DMS153 (cell line): Measurements from ENCODE around the gene TNFRSF19.

Source experiments
- DNase-seq: peaks from one replicate; lab custom pipeline; 2025; lab: John Stamatoyannopoulos, UW

Gene TNFRSF19

DNA sequence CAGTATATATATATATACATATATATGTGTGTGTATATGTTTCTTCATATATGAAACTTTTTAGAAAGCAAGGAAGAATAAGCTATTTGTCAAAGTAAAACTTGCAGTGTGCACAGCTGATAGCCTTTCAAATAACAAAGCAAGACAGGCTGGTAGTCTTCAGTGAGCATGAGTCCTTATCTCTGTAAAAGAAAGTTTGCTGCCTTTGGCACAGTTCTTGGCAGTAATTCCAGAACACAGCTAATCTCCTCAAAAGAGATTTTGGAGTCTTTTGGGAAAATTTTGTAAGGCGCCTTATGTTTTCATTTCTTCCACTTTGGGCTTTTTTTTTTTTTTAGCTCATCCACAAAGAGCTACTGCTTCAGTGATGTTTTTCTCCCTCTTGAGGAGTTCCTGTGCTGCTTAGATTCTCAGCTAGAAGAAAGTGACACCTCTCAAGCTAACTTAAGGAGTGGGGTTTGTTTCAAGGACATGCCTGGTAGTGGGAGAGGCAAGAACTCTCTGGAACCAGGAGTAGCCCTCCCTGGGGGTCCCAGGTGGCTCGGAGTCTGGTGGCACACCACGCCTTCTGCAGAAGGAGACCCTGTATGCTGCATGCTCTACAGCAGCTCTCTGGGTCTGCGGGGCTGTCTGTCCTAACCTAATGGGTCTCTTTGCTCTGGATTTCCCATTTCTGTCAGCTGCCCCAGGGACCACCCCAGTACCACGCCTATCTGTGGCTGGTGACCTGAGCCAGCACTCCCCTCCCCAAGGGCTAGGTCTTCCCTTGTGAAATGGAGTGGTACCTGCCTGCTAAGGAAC, 58.8 kb downstream of the TNFRSF19 start:
- no peak for DNase-seq

- DNase-seq = no peak
These were observed 59.5 kb downstream of the TNFRSF19 start for GRCh38 chr13:23629566-23630272.

DNA sequence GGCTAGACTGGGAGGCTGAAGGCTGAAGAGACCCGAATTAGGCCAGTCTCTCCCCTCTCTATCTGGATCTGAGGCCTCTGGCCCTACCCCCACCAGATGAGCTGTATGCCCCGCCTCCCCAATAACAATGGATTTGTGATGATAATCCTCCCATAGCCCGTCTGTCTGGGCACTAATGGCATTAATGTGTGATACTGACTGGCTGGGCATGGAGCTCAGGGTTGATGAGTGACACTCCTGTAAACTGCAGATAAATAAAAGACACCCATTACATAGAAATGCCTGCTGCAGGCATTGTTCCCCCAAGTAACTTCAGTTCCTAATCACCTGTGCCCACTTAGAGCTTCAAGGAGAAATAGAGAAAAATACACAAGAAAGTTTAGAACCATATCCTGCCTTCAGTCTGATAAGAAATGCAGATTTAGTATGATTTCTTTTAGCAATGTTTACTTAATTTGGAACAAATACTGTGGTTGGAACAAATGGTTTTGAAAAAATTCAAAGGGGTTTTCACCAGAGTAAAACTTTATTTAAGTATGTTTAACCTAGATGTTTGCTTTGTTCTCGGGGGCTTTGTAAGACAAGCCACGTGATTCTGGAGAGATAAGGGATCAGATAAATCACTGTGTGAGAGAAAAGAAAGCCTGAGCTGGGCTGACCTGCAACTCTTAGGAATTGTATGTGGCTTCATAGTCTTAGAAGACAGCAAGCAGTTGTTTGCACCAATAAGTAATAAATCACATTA, 60.3 kb downstream of the TNFRSF19 start:
- no peak for DNase-seq

DNA sequence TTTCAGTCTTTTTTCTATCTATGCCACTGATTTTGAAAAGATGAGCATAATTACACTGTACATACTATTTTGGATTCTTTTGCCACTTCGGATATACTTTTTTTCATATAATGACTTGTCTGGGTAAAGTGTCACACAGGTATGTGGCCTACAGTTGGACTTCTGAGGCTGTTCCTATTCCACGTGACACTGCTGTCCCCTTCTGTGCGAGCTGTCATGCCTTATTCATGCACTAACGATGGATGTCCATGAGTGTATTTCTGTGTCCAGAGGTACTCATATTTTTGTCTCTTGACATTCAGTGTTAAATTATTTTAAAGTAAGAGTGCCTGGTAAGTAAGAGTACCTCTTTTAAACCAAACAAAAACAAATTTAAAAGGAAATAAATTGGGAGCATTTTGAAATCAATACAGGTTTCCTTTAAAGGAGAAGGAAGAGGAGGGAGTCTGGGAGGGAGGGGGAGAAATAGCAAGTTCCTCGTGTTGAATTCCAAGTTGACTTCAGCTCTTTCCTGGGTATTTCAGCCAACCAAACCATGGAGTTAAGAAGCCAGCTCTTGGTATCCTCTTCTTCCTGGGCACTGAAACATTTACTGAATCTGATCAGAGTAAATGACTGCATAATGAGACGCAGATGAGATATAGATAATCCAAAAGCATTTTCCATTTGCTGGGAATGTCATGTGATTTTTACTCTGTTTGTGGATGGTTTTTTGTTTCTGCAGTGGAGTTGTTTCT, 61.3 kb downstream of the TNFRSF19 start:
- no peak for DNase-seq

DNA sequence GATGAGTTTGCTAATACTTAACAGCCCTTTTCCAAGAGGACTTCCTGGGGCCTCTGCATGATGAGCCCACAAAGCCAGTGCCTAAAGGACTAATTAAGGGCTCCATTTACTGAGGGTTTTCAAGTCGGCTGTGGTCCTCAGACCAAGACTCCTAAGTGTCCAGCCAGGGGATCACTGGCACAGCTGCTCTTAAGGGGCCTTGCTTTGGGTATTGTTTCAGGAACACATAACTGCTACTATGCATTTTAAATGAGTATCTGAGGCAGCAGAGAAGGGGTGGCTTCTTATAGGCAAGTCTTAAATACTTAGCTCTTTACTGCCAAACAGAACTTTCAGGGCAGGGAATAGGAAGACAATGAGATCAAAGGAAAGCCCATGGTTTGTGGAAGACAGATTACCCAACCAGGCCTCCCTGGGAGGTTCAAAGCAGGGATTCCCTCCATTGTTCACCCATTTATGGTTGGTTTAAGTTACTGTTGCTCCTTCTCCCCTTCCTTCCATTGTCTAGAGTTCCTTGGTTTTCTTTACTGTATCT, 61.9 kb downstream of the TNFRSF19 start:
- DNase-seq = no peak

- no peak for DNase-seq
These were observed 62.5 kb downstream of the TNFRSF19 start for GRCh38 chr13:23632741-23633140.

DNA sequence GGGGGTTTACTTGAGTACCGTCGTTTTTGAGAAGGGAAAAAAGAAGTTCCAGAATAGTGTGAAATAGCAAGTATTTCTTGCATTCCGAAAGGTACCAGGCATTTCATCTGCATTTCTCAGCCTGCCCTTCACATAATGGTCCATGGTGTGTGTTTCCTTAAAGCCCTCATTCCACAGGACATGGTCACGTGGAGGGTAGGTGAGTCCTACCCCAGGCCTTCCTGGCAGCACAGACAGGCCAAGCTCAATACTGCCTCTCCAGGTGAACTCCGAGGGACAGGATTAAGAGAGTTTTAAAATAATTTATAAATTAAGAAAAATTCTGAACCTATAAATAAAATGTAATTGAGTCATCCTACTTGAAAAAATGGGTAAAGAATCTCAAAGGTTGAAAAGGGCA, 64.7 kb downstream of the TNFRSF19 start:
- no peak for DNase-seq

DNA sequence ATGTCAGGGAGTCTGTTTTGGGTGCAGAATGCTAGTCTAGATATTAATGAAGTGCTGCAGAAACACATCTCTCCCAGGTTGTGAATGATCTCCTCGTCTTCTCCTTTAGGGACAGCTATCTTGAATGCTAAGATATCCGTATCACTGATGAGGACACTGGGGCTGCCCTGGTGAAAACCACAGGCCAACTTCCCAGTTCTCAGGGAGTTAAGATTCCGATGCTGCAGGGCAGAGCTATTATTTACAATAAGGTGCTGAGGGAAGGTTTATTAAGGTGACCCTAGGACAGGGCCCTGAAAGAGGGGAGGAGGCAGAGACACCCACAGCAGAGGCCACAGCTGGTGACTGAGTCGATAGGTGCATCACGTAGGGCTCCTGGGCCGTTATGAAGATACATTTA, 66.1 kb downstream of the TNFRSF19 start:
- no peak for DNase-seq

DNA sequence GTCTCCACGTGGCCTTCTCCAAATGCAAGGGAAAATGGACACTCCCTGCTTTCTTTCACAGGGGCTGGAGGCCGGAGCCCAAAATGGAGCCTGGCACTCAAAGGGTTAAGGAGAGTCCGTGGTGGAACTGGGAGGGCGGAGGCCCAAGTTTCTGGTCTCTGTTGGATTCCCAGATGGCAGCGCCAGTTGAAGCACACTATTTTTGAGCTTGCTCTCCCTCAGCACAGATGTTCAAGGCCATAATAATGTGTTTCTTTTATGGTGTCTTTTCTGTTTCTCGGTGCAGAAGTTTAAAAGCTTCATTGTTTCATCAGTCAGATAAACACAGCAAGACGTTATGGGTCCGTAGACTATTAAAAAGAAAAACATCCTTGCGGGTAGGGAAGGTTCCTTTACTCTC, 67.6 kb downstream of the TNFRSF19 start:
- DNase-seq = no peak

DNA sequence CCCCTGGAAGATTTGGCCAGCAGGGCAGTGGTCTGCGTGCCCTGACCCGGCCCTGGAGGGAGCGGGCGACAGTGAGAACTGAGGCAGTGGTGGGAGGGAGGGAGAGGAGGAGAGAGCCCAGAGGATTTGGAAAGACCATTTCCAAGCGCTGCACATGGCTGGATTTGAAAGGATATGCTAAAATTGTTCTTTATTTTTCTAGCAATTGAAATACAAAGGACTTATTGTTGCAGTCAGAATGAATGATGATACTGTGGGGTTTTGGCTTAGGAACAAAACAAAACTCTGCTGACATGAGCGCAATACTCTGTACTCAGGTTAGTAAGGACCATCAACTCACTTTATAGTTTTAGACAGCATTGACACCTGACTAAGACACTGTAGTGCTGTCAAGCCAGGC, 69.5 kb downstream of the TNFRSF19 start:
- DNase-seq = no peak

DNA sequence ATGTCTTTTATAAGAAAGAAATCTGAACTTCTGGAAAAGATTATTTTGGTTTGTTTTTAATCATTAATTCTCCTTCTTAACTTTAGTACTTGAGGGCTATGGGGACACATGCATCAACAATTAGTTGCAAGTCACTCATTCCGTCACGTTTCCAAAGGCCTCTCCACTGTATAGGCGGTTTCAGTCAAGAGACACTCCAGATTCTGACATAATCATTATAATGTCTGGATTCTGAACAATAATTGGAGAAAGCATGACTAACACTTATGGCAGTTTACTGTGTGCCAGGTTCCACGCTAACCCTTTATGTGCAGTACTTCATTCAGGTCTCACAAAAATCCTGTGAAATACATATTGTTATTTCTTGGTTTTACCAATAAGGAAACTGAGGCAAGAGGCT, 71.9 kb downstream of the TNFRSF19 start:
- DNase-seq = no peak

- no peak for DNase-seq
These were observed 73.3 kb downstream of the TNFRSF19 start for GRCh38 chr13:23643338-23644125.

DNA sequence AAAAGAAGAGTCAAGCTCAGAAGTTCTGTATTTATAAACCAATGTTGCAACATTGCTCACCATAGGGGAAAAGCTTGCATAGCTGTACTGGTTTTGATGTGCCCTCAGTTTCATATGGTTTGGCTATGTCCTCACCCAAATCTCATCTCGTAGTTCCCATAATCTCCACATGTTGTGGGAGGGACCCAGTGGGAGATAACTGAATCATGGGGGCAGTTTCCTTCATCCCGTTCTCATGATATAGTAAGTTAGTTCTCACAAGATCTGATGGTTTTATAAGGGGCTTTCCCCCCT, 73.9 kb downstream of the TNFRSF19 start:
- no peak for DNase-seq

GRCh38 chr13:23644527-23645138, 74.4 kb downstream of the TNFRSF19 start:
- no peak for DNase-seq

- DNase-seq = no peak
These were observed 75.6 kb downstream of the TNFRSF19 start for GRCh38 chr13:23645851-23646250.

DNA sequence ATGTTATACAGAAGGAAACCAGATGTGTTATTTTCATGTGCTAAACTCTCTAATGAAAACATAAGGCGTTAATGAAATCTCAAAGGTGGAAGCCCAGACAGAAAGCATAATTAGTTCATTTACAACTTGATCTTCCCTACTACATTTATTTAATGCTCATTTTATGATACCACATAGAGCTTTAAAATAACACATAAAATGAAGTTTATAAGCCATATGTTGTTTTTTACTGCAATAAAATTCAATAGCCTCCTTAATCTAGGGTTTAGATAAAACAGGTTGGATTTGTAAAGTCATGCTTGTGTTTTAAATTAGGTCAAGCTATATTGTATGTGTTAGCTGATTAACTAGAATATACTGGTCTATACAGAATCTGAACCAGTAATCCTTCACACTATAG, 81.2 kb downstream of the TNFRSF19 start:
- no peak for DNase-seq

GRCh38 chr13:23651887-23652286, 81.7 kb downstream of the TNFRSF19 start:
- DNase-seq = no peak

DNA sequence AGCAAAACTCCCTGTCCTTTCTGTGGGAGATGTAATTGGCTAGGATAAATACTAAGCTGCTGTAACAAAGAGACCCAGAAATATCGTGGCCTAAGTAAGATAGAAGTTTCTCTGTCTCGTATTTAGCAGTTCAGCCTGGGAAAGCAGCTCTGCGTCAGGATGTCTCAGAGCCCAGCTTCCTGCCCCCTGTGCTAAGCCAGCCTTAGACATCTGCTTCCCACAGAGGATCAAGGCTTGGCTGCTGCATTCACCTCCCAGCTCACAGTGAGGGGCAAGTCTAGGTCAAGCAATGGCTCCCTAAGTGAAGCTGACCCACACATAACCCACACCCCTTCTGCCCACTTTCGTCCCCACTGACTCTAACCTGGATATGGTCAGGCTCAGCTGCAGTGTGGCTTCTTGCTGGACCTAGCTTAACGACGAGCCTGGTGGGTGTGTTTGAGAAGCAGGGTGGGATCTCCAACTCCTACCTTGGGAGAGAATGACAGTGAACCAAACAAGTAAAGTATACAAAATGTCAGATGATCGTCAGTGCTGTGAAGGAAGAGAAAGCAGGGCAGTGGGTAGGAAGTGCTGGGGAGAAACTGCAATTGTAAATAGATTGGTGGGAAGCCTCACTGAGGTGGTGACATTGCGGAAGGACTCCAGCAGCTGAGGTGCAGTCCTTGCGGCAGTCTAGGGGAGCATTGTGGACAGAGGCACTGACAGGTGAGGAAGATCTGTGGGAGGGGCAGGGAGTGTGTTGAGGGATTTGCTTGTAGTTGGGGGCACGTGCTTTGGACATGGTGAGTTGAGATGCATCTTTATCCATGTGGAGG, 82.9 kb downstream of the TNFRSF19 start:
- no peak for DNase-seq

- DNase-seq = no peak
These were observed 84.2 kb downstream of the TNFRSF19 start for GRCh38 chr13:23654111-23655110.
